DND-41 (cell line): ENCODE data around the gene B3GALT4.

Experiments
- ATAC-seq: fragments of 200-7000 bp; cut with Tn5 transposase; 3 replicates; pipeline ENCODE4 v1.9.1; 2021; ENCODE audit warnings: low read depth; ENCODE audit not compliant: insufficient read depth
- DNase-seq: peaks from one replicate; pipeline ENCODE4 v3.0.0-alpha.2; 2020
- H2AFZ ChIP-seq: 2 replicates; pipeline ENCODE4 v1.6.0; 2012; ENCODE audit warnings: low read depth, low read length
- H3K27ac ChIP-seq: 2 replicates; pipeline ENCODE4 v1.5.1; 2012; ENCODE audit warnings: low read length, inconsistent platforms
- H3K27me3 ChIP-seq: fragments of 200-600 bp; sonication (generic); 2 replicates; pipeline ENCODE4 v1.6.0; 2012; ENCODE audit warnings: low read length, mild to moderate bottlenecking, inconsistent platforms; ENCODE audit not compliant: insufficient read depth, poor library complexity
- H3K36me3 ChIP-seq: 2 replicates; pipeline ENCODE4 v1.5.1; 2012; ENCODE audit warnings: low read length, inconsistent platforms; ENCODE audit not compliant: insufficient read depth
- H3K4me1 ChIP-seq: 2 replicates; pipeline ENCODE4 v1.5.1; 2012; ENCODE audit warnings: mild to moderate bottlenecking, low read length; ENCODE audit not compliant: insufficient read depth
- H3K4me2 ChIP-seq: 2 replicates; pipeline ENCODE4 v1.6.0; 2012; ENCODE audit warnings: mild to moderate bottlenecking, moderate library complexity, low read length, inconsistent platforms; ENCODE audit not compliant: insufficient read depth
- H3K4me3 ChIP-seq, 2 experiments: fragments of 200-600 bp in 1 of 2; shearing (Covaris generic) in 1 of 2; 2 replicates each; pipeline ENCODE4 v1.5.1; 2012 to 2016; ENCODE audit warnings: inconsistent platforms in 2 of 2, low read length in 2 of 2, mild to moderate bottlenecking in 2 of 2, low read depth in 1 of 2, moderate library complexity in 1 of 2
- H3K79me2 ChIP-seq: 2 replicates; pipeline ENCODE4 v1.6.0; 2012; ENCODE audit warnings: low read length, inconsistent platforms; ENCODE audit not compliant: insufficient read depth
- H3K9ac ChIP-seq: 2 replicates; pipeline ENCODE4 v1.6.0; 2012; ENCODE audit warnings: low read depth, mild to moderate bottlenecking, inconsistent platforms, low read length, moderate library complexity
- H3K9me3 ChIP-seq: 2 replicates; pipeline ENCODE4 v1.5.1; 2012; ENCODE audit warnings: low read length, moderate library complexity, mild to moderate bottlenecking, inconsistent platforms; ENCODE audit not compliant: insufficient read depth, severe bottlenecking
- H4K20me1 ChIP-seq: 2 replicates; pipeline ENCODE4 v1.6.0; 2012; ENCODE audit warnings: low read length; ENCODE audit not compliant: insufficient read depth
- EZH2 ChIP-seq: IDR thresholded peaks from 3 replicates; pipeline ENCODE4 v1.6.1; 2012; ENCODE audit warnings: borderline replicate concordance, low read depth, mild to moderate bottlenecking, moderate library complexity, low read length, inconsistent platforms; ENCODE audit not compliant: severe bottlenecking
- TF ChIP-seq, protein P1 (sequence below): IDR thresholded peaks from 2 replicates; pipeline ENCODE4 v1.5.1; 2012; ENCODE audit warnings: borderline replicate concordance, low read length, moderate library complexity, mild to moderate bottlenecking; ENCODE audit not compliant: poor library complexity, severe bottlenecking; ENCODE audit errors: extremely low read depth

B3GALT4 gene

GRCh38 chr6:33248932-33249731 is 27.8 kb upstream of the B3GALT4 start:
- Histone ChIP-seq H3K4me1 (peaks cover 39% of the 10 kb centered on the region), H3K36me3 (peaks cover 18% of the 10 kb centered on the region), H3K27ac (peak overlapping the region; percentile 85), H3K4me3 (peak overlapping the region; percentile 45 to 63), H3K9ac (peak overlapping the region; percentile 72), H3K4me2 (peak overlapping the region; percentile 88), H3K27me3 (no peaks in the 10 kb centered on the region), H4K20me1 (no peaks in the 10 kb centered on the region), H2AFZ (peak overlapping the region; percentile 85), H3K9me3 (no peaks in the 10 kb centered on the region), H3K79me2 (peaks cover 14% of the 10 kb centered on the region)
- DNase-seq (peak; percentile 98), ATAC-seq (peak; percentile 91)
- TF ChIP-seq EZH2: no peak
- TF ChIP-seq, protein P1, sequence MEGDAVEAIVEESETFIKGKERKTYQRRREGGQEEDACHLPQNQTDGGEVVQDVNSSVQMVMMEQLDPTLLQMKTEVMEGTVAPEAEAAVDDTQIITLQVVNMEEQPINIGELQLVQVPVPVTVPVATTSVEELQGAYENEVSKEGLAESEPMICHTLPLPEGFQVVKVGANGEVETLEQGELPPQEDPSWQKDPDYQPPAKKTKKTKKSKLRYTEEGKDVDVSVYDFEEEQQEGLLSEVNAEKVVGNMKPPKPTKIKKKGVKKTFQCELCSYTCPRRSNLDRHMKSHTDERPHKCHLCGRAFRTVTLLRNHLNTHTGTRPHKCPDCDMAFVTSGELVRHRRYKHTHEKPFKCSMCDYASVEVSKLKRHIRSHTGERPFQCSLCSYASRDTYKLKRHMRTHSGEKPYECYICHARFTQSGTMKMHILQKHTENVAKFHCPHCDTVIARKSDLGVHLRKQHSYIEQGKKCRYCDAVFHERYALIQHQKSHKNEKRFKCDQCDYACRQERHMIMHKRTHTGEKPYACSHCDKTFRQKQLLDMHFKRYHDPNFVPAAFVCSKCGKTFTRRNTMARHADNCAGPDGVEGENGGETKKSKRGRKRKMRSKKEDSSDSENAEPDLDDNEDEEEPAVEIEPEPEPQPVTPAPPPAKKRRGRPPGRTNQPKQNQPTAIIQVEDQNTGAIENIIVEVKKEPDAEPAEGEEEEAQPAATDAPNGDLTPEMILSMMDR: peak; percentile 29

GRCh38 chr6:33249732-33250630 is 26.9 kb upstream of the B3GALT4 start:
- H3K9ac ChIP-seq: peak overlapping the region; percentile 72
- peaks cover 14% of the 10 kb centered on the region for H3K79me2 ChIP-seq
- no peak for DNase-seq
- TF ChIP-seq EZH2: no peak
- TF ChIP-seq, protein P1: no peak
- peak overlapping the region; percentile 85 for H3K27ac ChIP-seq
- H3K4me2 ChIP-seq: peak overlapping the region; percentile 88
- H3K27me3 ChIP-seq: no peaks in the 10 kb centered on the region
- peaks cover 39% of the 10 kb centered on the region for H3K4me1 ChIP-seq
- H2AFZ ChIP-seq: peak overlapping the region; percentile 81
- ATAC-seq: no peak; the same call in 1 of the 3 replicates
- no peaks in the 10 kb centered on the region for H4K20me1 ChIP-seq
- H3K9me3 ChIP-seq: no peaks in the 10 kb centered on the region
- H3K4me3 ChIP-seq: peak overlapping the region; percentile 45 to 63
- H3K36me3 ChIP-seq: peaks cover 18% of the 10 kb centered on the region

GRCh38 chr6:33250731-33251130 is 26.2 kb upstream of the B3GALT4 start:
- H3K79me2 ChIP-seq: peaks cover 14% of the 10 kb centered on the region
- H3K4me3 ChIP-seq: peak overlapping the region in 1 of 2 experiments; percentile 63; a peak in 2 of 4 replicates
- H3K36me3 ChIP-seq: peaks cover 21% of the 10 kb centered on the region
- H2AFZ ChIP-seq: no peak overlapping the region
- peak overlapping the region; percentile 85 for H3K27ac ChIP-seq
- H3K9ac ChIP-seq: peak overlapping the region; percentile 72; the same call in 1 of the 2 replicates
- H4K20me1 ChIP-seq: no peaks in the 10 kb centered on the region
- H3K4me2 ChIP-seq: peak overlapping the region; percentile 88
- no peaks in the 10 kb centered on the region for H3K27me3 ChIP-seq
- no peak for DNase-seq
- H3K9me3 ChIP-seq: no peaks in the 10 kb centered on the region
- H3K4me1 ChIP-seq: peaks cover 39% of the 10 kb centered on the region
- TF ChIP-seq, protein P1: no peak
- no peak for TF ChIP-seq EZH2
- no peak for ATAC-seq
